B cell (primary cell): ENCODE data around the gene GCN1.

ENCODE experiments used
- EZH2 ChIP-seq: IDR thresholded peaks from 2 replicates; pipeline ENCODE4 v1.6.1; 2012; ENCODE audit warnings: borderline replicate concordance, low read depth, mild to moderate bottlenecking, moderate library complexity, low read length; ENCODE audit not compliant: insufficient read depth, poor library complexity, severe bottlenecking
- TF ChIP-seq, protein P1 (sequence below): fragments of 200-600 bp; IDR thresholded peaks from one replicate; pipeline ENCODE4 v1.8.0; 2022; ENCODE audit warnings: antibody characterized with exemption, mild to moderate bottlenecking

- TF ChIP-seq EZH2 = no peak
- TF ChIP-seq, protein P1, sequence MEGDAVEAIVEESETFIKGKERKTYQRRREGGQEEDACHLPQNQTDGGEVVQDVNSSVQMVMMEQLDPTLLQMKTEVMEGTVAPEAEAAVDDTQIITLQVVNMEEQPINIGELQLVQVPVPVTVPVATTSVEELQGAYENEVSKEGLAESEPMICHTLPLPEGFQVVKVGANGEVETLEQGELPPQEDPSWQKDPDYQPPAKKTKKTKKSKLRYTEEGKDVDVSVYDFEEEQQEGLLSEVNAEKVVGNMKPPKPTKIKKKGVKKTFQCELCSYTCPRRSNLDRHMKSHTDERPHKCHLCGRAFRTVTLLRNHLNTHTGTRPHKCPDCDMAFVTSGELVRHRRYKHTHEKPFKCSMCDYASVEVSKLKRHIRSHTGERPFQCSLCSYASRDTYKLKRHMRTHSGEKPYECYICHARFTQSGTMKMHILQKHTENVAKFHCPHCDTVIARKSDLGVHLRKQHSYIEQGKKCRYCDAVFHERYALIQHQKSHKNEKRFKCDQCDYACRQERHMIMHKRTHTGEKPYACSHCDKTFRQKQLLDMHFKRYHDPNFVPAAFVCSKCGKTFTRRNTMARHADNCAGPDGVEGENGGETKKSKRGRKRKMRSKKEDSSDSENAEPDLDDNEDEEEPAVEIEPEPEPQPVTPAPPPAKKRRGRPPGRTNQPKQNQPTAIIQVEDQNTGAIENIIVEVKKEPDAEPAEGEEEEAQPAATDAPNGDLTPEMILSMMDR = no peak
These were observed 91.5 kb downstream of the GCN1 start for GRCh38 chr12:120103044-120103338.
